SK-MEL-5 (cell line): ENCODE data around the gene BCAS3. TPM values are rescaled to one million over a fixed set of nuclear protein-coding genes. Genes with fewer than 3 reads are reported as not detected.
A peak's percentile ranks its signal among the peaks of the same experiment; 100 is the strongest.

ENCODE experiments used
- DNase-seq: peaks from one replicate; pipeline ENCODE4 v3.0.0-alpha.2; 2016; ENCODE audit warnings: low read depth, low spot score
- in situ Hi-C: cut with HindIII; loops from 2 replicates; pipeline ENCODE4 v1.10.0; 2016; ENCODE audit warnings: low sequenced_read_pairs, high pct_unique_total_duplicates, low pct_unique_long_range_greater_than_20kb
- total RNA-seq: library from RNA; depleted of rRNA; stranded (reverse); fragments of >200 nt; shearing (Covaris generic); gene quantifications from 2 replicates; pipeline ENCODE4 v1.2.3, GENCODE V29; 2014

The BCAS3 gene
- total RNA-seq, 1 experiment from 2014 or later, result 31.6 TPM

DNA sequence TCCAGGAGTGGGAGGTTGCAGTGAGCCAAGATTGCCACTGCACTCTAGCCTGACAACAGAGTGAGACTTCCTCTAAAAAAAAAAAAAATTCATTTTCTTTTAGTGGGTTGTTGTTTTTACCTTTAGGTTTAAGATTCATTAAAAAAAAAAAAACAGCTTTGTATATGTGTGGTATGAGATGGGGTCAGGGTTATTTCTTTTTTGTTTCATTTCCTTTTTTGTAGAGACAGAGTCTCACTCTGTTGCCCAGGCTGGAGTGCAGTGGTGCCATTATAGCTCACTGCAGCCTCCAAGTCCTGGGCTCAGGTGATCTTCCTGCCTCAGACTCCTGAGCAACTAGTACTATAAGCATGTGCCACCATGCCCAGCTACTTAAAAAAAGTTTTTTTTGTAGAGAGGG lies 47.0 kb downstream of the BCAS3 start:
- no peak for DNase-seq
- in situ Hi-C loops, result no loop called here

DNA sequence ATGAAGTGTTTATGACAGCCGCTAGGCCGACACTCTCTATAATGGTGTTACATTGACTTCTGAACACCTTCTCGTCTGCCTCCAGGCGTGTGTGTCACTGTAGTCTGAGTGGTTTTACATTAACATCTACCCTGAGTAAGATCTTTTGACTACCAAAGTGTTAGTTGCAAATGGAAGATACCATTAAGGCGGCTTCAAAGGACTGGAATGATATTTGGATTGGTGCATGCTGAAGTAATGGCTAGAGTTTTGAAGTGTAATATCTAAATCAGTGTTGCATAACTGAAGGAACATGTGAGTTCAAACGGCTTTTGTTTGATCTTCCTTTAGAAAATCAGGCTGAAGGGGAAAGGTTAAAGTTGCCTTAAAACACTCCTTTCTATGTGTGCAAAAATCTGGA lies 52.2 kb downstream of the BCAS3 start:
- DNase-seq, result peak; percentile 65
- in situ Hi-C loops, result no loop called here

DNA sequence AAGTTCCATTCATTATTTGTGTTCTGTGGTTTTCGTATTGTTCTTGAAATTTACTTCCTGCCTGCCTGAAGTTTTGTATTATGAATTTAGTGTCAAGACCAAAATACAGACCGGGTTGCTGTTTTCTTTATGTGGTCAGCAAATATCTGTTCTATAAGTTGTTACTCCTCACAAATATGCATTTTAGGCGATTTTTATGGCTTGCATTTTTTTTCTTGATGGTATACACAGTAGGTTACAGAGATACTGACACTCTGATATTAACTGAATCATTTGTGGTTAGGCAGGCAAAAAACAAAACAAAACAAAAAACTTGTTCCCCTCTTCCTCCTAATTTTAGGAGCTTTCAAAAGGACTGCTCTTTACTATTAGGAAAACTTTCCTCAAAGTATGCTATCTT lies 52.6 kb downstream of the BCAS3 start:
- no peak for DNase-seq
- in situ Hi-C loops, result no loop called here

DNA sequence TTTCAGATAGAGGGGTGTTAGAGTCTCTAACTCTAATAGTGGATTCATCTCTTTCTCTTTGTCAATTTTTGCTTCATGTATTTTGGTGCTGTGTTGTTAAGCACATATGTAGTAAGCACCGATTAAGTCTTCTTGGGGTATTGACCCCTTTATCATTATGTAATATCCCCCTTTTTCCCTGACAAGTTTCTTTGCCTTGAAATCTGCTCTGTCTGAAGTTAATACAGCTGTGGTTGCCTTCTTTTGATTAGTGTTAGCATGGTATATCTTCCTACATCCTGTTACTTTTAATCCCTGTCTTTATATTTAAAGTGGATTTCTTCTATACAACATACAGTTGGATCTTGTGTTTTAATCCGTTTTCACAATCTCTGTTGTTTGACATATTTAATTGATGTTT lies 60.6 kb downstream of the BCAS3 start:
- DNase-seq, result no peak

DNA sequence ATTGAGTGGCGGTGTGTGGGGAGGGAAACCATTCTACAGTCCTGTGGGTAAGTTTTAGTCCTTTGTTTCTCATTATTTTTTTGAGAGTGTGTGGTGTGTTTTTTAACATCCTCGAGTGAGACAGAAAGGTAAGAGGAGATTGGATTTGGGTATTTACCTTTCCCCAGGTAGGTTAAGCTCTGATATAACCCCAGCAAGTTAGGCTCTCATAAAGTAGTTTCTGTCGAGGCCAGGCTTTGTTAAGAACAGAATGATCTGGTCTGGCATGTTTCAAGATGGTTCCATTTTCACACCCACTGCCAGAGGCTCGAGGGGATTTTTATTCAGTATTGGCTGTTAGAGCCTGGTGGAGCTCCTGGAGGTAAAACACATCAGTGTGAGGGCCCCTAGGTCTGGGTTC lies 62.9 kb downstream of the BCAS3 start:
- in situ Hi-C loops, result no loop called here
- no peak for DNase-seq

More for the DNA sequence above, 60.6 kb downstream of the BCAS3 start:
- in situ Hi-C loops, result no loop called here

DNA sequence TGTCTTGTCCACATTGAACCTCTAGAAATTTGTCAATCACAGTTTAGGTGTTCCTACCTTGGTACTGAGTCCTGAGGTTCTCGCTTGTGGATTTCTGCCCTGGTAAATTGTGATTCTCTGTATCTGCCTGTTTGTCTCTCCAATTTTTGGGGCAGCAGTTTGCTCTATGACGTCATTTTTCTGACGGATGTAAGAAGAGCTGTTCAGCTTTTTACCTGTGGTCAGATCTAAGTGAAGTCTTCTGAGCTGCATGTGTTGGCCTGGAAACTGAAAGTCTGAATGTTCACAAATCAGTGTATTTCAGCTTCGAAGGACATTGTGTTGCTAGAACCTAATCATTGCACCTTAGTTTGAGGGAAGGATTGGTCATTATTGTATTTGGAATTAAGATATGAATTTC lies 63.4 kb downstream of the BCAS3 start:
- DNase-seq, result no peak
- in situ Hi-C loops, result no loop called here

DNA sequence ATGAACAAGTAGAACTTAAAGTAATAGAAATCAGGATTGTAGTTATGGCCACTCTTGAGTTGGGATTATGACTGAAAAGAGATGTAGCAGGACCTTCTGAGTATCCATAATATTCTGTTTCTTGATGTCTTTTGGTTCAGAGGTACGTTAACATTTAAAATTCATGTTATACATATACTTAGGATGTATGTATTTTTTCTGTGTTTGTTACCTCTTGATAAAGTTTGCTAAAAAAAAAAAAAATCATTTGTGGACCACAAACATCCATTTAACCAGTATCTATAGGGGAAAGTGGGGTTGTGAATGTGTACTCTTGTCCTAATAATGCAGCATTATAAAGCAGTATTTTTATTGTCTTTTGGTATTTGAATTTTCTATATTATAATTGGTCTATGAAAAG lies 65.6 kb downstream of the BCAS3 start:
- in situ Hi-C loops, result no loop called here
- peak; percentile 28 for DNase-seq

DNA sequence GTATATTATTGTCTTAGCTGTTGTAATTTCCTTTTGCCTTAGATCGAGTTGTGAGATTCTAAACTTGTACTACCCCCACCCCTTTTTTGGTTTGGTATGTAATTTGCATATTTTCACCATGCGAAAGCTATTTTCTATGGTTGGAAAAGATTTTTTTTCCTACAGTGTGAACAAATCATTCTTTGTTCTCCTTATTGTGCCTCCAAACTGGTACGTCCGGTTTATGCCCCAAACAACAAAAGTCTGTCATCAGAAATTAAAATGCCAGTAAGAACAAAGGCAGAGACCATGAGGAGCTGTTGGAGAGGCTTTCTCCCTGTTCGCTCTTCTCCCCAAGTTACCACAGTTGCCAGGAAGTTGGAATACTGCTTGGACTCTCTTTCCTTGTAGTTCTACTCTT lies 66.1 kb downstream of the BCAS3 start:
- in situ Hi-C loops, result no loop called here
- DNase-seq, result peak; percentile 98

DNA sequence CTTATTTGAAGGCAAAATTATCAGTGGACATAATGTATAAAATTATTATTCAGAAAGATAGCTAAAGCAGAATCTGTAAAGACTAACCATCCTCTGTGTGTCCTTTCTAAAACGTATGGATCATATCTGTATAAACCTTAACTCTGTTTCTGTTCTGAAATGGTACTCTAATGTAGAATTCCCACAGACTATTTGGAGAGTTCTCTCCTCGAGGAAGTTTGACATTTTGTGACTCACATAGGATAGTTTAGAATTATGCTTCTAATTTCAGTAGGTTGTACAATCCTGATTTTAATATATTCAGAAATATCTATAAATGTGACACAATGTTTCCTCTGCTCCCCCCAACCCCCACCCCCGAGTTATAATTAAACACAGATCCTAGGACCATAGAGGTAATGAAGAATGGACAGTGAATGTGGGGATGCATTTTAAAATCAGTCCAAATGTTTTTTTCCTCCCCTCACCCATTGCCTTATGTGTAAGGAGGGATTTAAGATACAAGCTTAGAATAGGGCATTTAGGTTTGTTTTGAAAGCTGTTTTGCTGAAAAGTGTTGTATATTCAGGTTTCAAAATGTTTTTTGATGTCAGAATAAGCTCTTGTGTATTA lies 66.8 kb downstream of the BCAS3 start:
- in situ Hi-C loops, result no loop called here
- DNase-seq, result peak; percentile 44

DNA sequence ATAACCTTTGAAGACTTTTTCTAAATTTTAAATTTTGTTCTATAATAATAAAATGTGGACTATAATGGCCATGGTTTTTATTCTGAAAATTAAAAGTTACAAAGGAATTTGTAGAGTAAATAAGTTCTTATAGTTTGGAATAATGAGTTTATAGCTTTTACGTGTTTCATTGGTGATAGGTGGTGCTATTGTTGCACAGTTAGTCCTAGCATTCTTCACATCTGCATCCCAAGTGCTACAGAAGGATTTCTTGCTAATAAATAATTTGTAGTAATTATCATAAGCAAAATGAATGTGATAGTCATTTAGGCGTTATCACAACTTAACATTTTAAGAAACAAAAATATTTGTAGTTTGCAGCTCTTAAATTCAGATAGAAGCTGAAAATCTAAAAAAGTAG lies 67.9 kb downstream of the BCAS3 start:
- in situ Hi-C loops, result no loop called here

DNA sequence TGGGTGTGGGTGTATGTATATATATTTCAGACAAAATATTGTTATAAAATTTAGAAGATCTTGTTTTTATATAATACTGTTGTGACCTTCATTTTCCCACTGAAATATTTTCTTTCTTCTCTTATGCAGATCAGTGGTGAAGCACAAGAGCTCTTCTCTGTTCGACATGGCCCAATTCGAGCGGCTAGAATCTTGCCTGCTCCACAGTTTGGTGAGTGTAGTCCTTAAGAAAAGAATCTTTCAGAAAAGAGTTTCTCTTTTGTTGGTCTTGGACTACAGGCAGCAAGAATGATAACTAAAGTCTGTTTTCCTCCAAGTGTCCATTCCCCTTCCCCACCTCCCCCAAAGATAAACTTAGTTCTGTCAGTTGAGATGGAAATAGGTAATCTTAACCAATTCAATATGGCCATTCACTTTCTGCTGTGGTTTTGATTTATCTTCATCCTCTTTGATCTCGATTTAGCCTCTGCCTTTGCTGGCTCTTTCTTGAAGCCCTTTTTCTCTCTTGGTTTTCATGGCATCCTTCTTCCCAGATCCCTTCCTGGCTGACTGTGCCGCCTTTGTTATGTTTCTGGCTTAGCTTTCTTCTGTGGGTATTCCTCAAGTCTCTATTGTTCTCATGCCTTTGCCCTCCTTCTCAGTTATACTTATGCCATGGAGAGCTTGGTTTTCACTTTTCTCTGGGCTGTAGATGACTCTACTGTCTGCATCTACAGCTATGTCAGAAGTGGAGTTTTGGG lies 69.6 kb downstream of the BCAS3 start:
- in situ Hi-C loops, result no loop called here
- peak; percentile 82 for DNase-seq

More for the DNA sequence above, 67.9 kb downstream of the BCAS3 start:
- DNase-seq, result peak; percentile 51

DNA sequence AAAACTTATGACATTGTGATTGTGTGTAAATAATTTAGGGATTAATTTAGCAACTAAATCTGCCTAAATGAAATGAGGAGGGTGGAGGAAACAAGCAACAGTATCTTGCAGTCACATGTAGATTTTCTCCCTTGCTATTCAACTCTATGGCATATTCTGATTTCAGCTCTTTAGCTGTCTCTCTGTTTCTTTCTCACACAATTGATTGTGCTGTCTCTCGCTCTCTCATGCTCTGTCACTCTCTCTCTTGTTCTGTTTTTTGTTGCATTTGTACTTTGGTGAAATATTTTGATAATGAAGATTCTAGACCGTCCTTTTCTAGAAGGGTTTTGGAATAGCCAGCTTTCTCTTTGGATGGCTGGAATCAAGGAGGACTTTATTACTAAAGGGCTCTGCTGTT lies 70.6 kb downstream of the BCAS3 start:
- in situ Hi-C loops, result no loop called here
- DNase-seq, result peak; percentile 62

DNA sequence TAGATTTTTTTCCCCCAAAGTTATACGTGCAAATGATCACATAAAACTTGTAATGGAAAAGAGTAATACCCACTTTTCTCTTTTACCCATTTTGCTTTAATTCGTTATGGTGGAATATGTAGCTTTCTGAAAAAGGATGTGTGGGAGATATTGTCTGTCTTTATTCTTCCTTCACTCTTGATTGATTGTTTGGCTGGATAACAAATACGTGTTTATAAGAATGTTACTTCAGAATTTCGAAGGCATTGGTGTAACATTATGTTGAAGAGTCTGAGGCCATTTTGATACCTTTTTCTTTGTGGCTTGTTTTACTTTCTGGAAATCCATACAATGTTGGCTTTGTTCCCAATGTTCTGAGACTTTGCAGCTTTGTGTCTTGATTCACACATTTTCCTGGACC lies 71.4 kb downstream of the BCAS3 start:
- in situ Hi-C loops, result no loop called here
- DNase-seq, result peak; percentile 70

DNA sequence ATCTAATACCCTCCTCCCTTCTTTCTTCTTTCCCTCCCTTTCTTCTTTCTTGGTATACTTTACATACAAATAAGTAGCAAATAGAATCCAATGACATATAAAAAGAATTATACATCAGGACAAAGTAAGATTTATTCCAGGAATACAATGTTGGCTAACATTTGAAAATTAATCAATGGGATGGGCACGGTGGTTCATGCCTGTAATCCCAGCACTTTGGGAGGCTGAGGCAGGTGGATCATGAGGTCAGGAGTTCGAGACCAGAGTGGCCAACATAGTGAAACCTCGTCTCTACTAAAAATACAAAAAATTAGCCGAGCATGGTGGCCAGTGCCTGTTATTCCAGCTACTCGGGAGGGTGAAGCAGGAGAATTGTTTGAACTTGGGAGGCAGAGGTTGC lies 72.1 kb downstream of the BCAS3 start:
- DNase-seq, result no peak

DNA sequence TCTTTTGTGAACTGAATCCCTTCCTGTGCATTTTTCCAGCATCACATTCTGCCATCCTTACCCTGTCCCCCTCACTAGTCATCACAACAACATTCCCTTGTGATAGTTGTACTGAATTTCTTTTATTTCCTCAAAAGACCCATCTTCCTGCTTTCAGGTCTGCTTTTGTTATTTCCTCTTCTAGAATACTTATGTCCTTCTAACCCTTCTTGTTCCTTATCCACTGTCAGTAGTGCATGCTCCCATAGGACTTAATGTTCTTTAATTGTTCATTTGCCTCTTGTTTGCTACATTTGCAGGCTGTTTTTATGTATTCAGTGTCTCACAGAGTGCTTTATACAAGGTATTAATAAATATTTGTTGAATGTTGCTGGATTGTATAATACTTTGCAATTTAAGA lies 73.0 kb downstream of the BCAS3 start:
- in situ Hi-C loops, result no loop called here
- DNase-seq, result no peak

More for the DNA sequence above, 72.1 kb downstream of the BCAS3 start:
- in situ Hi-C loops, result no loop called here

DNA sequence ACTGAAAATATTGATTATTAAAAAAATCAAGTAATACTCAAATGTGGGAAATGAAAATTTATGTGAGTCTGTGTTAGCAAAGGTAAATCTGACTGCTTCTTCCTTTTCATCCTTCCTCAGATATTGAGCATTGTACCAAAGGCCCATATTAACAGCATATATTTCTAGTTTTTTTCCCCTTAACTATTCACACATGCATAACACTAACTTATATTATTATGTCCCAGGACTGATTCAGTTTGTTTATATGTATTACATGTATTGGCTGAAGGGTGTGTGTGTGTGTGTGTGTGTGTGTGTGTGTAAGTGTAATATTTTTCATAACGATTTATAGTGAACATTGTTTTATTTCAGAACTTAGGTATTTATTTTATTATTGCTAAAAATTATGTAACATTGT lies 74.2 kb downstream of the BCAS3 start:
- in situ Hi-C loops, result no loop called here
- no peak for DNase-seq

DNA sequence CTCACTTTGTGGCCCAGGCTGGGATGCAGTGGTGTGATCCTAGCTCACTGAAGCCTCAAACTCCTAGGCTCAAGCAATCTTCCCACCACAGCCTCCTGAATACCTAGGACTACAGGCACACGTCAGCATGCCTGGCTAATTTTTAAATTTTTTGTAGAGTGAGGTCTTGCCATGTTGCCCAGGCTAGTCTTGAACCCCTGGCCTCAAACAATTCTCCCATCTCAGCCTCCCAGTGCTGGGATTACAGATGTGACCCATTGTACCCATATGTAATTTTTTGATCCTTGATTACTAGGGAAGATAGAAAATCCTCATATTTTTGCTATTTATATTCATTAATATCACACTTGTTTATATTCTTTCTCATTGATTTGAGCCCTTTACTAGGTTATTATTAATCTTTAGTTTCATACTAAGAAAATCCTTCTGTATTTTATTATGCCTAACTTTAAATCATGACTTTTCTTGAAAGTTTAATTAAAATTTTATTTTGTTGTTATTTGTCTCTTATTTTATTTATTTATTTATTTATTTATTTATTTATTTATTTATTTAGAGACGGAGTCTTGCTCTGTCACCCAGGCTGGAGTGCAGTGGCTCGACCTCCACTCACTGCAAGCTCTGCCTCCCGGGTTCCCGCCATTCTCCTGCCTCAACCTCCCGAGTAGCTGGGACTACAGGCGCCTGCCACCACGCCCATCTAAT lies 75.4 kb downstream of the BCAS3 start:
- in situ Hi-C loops, result no loop called here
- DNase-seq, result no peak

DNA sequence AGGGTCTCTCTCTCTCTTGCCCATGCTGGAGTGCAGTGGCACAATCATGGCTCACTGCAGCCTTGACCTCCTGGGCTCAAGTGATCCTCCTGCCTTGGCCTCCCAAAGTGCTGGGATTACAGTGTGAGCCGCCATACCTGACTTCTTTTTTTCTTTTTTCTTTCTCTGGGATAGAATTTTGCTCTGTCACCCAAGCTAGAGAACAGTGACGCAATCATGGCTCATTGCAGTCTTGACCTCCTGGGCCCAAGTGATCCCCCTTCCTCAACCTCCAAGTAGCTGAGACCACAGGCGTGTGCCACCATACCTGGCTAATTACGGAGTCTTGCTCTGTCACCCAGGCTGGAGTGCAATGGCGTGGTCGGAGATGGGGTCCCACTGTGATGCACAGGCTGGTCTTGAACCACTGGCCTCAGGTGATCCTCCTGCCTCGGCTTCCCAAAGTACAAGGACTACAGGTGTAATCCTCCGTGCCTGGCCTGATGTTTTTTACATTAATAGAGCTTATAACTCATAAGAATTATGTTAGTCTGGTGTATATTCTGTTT lies 76.5 kb downstream of the BCAS3 start:
- no peak for DNase-seq
- in situ Hi-C loops, result no loop called here
